GM21423 (cell line): ENCODE measurements around the gene UBE2H.
A peak's percentile ranks its signal among the peaks of the same experiment; 100 is the strongest.
"Not testable (repeated sequence)": the region's sequence is repeated elsewhere in the genome, so short reads cannot be mapped to it uniquely, and the experiment has no call there.

ENCODE experiments used
- ATAC-seq: cut with Tn5 transposase; IDR thresholded peaks from one replicate; pipeline ENCODE4 v1.9.1; 2021; ENCODE audit warnings: mild to moderate bottlenecking, moderate library complexity; ENCODE audit not compliant: unreplicated experiment

UBE2H gene

GRCh38 chr7:129911790-129912189 is 41.0 kb downstream of the UBE2H start:
- ATAC-seq = no peak

GRCh38 chr7:129909669-129910068 is 43.1 kb downstream of the UBE2H start:
- ATAC-seq = no peak

- no peak for ATAC-seq
These were observed 44.6 kb downstream of the UBE2H start for GRCh38 chr7:129908181-129908580.

GRCh38 chr7:129907122-129907736 is 45.5 kb downstream of the UBE2H start:
- no peak for ATAC-seq

- no peak for ATAC-seq
These were observed 46.1 kb downstream of the UBE2H start for GRCh38 chr7:129906700-129907099.

GRCh38 chr7:129903935-129904334 is 48.8 kb downstream of the UBE2H start:
- ATAC-seq = peak; percentile 90

GRCh38 chr7:129902788-129903422 is 49.9 kb downstream of the UBE2H start:
- ATAC-seq = no peak

- no peak for ATAC-seq
These were observed 54.1 kb downstream of the UBE2H start for GRCh38 chr7:129898502-129899160.

GRCh38 chr7:129898007-129898406 is 54.8 kb downstream of the UBE2H start:
- no peak for ATAC-seq

GRCh38 chr7:129896568-129897382 is 56.0 kb downstream of the UBE2H start:
- no peak for ATAC-seq

GRCh38 chr7:129894184-129894583 is 58.6 kb downstream of the UBE2H start:
- not testable (repeated sequence) for ATAC-seq

GRCh38 chr7:129890090-129890489 is 62.7 kb downstream of the UBE2H start:
- ATAC-seq = no peak

GRCh38 chr7:129889133-129889844 is 63.5 kb downstream of the UBE2H start:
- no peak for ATAC-seq

- ATAC-seq = no peak
These were observed 64.9 kb downstream of the UBE2H start for GRCh38 chr7:129887865-129888264.

- ATAC-seq = no peak
These were observed 66.0 kb downstream of the UBE2H start for GRCh38 chr7:129886818-129887186.

- no peak for ATAC-seq
These were observed 66.5 kb downstream of the UBE2H start for GRCh38 chr7:129886167-129886817.

GRCh38 chr7:129884495-129884894 is 68.3 kb downstream of the UBE2H start:
- no peak for ATAC-seq

GRCh38 chr7:129883151-129883550 is 69.6 kb downstream of the UBE2H start:
- ATAC-seq = no peak

GRCh38 chr7:129882531-129882930 is 70.2 kb downstream of the UBE2H start:
- ATAC-seq = no peak

GRCh38 chr7:129877146-129877792 is 75.5 kb downstream of the UBE2H start:
- no peak for ATAC-seq
